Raji (cell line): ENCODE results near the gene FUBP3.

Source experiments
- POLR2A ChIP-seq: IDR thresholded peaks from 2 replicates; pipeline ENCODE4 v1.6.1; 2011; ENCODE audit warnings: low read depth, low read length, control low read depth; ENCODE audit not compliant: insufficient read depth

FUBP3 gene

GRCh38 chr9:130543859-130544258 is 35.5 kb upstream of the FUBP3 start:
- TF ChIP-seq POLR2A: no peak

DNA sequence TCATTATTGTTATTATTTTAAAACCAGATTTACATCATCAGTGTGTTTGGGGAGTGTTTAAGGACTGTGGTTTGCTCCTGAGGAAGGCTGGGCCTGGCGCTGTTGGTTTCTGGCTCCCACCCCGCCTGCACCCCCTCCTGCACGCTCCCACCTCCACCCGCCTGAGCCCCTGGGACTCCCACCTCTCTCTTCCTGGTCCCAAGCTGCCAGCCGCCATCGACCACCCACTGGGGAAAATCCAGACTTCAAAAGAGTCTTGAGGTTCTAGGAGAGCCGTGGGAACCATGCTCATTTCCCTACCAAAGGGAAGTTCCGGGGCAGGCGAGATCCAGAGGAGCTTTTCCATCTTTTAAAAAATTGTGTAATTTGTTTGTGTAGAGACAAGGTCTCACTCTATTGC is 35.0 kb upstream of the FUBP3 start:
- TF ChIP-seq POLR2A: no peak

GRCh38 chr9:130548103-130548502 is 31.3 kb upstream of the FUBP3 start:
- TF ChIP-seq POLR2A: no peak

GRCh38 chr9:130549093-130549735 is 30.2 kb upstream of the FUBP3 start:
- TF ChIP-seq POLR2A: peak; percentile 55

GRCh38 chr9:130554606-130555005 is 24.8 kb upstream of the FUBP3 start:
- TF ChIP-seq POLR2A: no peak

DNA sequence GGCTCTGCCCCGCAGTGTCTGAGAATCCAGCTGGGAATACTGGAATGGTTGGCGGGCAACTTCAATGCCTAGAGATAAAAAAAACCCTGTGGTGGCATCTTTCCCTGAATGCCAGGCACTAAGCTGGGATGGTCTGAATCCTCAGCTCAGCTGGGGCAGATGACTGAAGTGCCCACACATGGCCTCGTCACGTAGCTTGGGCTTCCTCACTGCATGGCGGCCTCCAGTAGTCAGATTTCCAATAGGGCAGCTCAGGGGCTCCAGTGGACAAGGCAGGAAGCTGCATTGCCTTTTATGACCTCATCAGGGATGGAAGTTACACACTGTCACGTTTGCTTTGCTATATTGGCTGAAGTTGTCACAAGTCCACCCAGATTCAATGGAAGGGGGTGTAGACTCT is 24.3 kb upstream of the FUBP3 start:
- no peak for TF ChIP-seq POLR2A

GRCh38 chr9:130555968-130556367 is 23.4 kb upstream of the FUBP3 start:
- TF ChIP-seq POLR2A: no peak

DNA sequence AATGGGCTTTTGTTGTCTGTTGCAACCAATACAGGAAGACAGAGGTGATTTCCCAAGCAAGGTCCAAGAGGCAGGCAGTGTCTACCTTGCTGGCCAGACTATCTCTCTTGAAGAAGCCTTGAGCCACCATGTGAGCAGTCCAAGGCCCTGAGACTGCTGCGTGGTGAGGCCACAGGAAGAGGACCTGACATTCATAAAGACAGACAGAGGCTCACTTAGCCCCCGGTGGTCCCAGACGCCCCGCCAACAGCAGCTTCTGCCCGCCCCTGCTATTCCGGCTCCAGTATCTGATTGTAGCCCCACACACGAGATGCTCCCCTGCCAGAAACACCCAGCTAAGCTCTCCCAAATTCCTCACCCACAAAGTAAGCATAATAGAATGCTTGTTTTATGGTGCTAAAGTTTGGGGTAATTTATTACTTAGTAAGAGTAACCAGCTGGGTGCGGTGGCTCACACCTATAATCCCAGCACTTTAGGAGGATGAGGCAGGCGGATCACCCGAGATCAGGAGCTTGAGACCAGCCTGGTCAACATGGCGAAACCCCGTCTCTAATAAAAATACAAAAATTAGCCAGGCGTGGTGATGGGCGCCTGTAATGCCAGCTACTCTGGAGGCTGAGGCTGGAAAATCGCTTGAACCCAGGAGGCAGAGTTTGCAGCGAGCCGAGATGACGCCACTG is 22.8 kb upstream of the FUBP3 start:
- TF ChIP-seq POLR2A: no peak

DNA sequence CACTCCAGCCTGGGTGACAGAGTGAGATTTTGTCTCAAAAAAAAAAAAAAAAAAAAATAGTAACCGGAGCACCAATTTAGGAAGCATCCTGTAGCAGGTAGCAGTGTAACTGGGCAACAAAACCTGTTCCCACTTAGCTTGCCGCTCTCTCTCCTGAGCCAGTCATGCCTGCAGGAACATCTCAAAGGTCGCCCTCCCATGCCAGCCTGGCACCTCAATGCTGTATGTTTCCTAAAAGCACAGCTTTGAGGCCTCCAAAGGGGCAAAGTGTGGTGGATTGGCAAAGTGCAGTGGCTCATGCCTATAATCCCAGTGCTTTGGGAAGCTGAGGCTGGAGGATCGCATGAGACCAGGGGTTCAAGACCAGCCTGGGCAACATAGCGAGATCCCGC is 22.3 kb upstream of the FUBP3 start:
- TF ChIP-seq POLR2A: no peak

DNA sequence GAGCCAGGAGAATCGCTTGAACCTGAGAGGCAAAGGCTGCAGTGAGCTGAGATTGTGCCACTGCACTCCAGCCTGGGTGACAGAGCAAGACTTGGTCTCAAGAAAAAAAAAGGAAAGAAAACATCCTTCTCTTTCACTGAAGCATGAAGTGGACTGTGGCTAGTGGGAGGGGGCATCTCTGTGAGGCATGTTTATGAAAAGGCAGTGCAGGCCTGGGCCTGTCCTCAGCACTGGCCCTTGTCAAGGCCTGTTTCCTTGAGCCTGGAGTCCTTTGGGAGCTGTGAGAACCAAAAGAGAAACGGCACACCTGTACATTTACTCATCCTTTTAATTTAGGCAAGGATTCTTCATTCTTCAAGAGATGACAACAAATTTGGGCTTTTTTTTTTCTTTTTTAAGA is 18.3 kb upstream of the FUBP3 start:
- no peak for TF ChIP-seq POLR2A

DNA sequence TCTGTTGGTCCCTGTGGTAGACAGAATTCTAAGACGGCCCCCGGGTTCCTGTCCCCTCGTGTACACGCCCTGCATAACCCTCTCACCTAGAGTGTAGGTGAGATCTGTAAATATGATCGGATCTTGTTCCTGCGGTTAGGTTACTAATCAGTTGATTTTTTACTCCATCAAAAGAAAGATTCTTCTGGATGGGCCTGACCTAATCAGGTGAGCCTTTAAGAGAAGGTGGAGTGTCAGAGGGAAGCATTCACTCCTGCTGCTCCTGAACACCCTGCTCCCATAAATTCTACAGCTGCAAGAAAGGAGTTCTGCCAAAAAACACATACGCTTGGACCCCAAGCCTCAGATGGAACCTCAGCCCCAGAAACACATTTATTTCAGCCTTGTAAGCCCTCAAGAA is 15.6 kb upstream of the FUBP3 start:
- no peak for TF ChIP-seq POLR2A

GRCh38 chr9:130565792-130566191 is 13.6 kb upstream of the FUBP3 start:
- no peak for TF ChIP-seq POLR2A

- TF ChIP-seq POLR2A: no peak
Measured at GRCh38 chr9:130570208-130570607, 9.2 kb upstream of the FUBP3 start.

DNA sequence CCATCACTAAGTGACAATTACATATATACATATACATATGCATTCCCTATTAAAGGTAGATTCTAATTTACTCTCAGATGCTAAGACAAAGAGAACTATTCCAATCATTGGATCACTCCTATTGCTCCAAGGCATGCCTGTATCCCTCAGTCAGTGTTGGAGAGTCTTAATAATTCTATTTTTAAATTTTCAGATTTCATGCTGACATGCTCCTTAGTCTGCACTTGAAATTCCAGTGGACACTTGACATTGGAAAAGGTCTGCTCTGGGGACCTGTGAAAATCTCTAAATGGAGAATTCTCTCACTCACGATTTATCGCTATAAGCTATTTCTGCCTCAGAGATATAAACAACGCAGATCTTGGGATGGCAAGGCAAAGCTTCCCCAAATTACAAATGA is 3.9 kb upstream of the FUBP3 start:
- TF ChIP-seq POLR2A: no peak

- TF ChIP-seq POLR2A: no peak
Measured at GRCh38 chr9:130576176-130576575, 3.2 kb upstream of the FUBP3 start.

- no peak for TF ChIP-seq POLR2A
Measured at GRCh38 chr9:130579738-130580463, 524 bp downstream of the FUBP3 start.
